GM23248 (cell line): Measurements from ENCODE around the gene SLC25A45.

ENCODE experiments used
- EZH2 ChIP-seq: fragments of 200-600 bp; sonication (generic); IDR thresholded peaks from 2 replicates; pipeline ENCODE4 v1.6.1; 2018; ENCODE audit warnings: antibody characterized with exemption, mild to moderate bottlenecking; ENCODE audit not compliant: insufficient read depth, poor library complexity, severe bottlenecking
- EZH2phosphoT487 ChIP-seq: fragments of 200-600 bp; sonication (generic); IDR thresholded peaks from 2 replicates; pipeline ENCODE4 v1.6.1; 2018; ENCODE audit warnings: antibody characterized with exemption, moderate library complexity, mild to moderate bottlenecking, low read depth; ENCODE audit not compliant: insufficient read depth

DNA sequence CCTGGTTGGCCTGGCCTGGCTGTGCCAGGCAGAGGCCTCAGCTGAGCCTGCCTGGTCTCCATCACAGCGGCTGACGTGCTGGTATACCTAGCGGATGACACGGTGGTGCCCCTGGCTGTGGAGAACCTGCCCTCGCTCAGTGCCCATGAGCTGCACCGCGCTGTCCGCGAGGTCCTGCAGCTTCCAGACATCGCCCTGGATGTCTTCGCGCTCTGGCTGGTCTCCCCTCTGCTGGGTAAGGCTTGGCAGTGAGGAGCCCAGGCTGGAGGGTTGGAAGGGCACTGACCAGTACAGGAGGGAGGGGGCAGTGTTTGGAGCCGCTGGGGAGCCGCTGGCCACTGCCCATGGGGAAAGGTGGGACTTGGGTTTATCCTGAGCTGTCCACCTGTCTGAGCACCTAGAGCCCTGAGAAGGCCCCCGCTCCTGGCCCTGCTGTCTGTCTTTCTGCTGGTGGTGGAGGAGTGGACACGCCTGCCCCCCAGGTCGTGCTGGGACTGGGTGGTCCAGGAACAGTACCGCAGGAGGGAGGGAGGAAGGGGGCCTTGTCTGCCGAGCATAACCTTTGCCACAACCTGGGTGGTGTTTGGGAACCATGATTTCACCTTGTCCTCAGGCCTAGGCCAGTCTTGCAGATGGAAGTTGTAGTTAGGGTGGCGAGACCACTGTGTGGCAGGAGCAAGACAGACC lies 7.0 kb upstream of the SLC25A45 start:
- TF ChIP-seq EZH2 (no peak), EZH2phosphoT487 (no peak)
